H1 (cell line): Measurements from ENCODE around the gene SVIL. TPM values are rescaled to one million over a fixed set of nuclear protein-coding genes. Genes with fewer than 3 reads are reported as not detected.

Experiments
- CTCF ChIA-PET: fragments of 300-600 bp; sonication (Branson Sonifier 250); formaldehyde crosslinking; loops from one replicate; lab custom pipeline; 2021; ENCODE audit not compliant: partially characterized antibody; lab: Charles Lee
- POLR2A ChIA-PET: fragments of 300-600 bp; sonication (Branson Sonifier 250); formaldehyde crosslinking; loops from one replicate; lab custom pipeline; 2021; ENCODE audit warnings: inconsistent platforms; ENCODE audit not compliant: partially characterized antibody; lab: Charles Lee
- DNase-seq, 2 experiments: peaks; one replicate each; pipeline versions ENCODE4 v3.0.0 to v3.0.0-alpha.2; 2010 to 2022; ENCODE audit warnings: low spot score in 2 of 2, low read depth in 1 of 2, mixed read lengths in 1 of 2
- FAIRE-seq: peaks from 2 replicates; lab custom pipeline; 2011; peaks lifted over from hg19 to GRCh38; lab: Jason Lieb, UNC
- H2AFZ ChIP-seq: 2 replicates; pipeline ENCODE4 v1.8.1; 2012; ENCODE audit warnings: low read length, inconsistent platforms
- H2AK5ac ChIP-seq: 2 replicates; pipeline ENCODE4 v1.6.1; 2013; ENCODE audit warnings: low read depth, low read length
- H2BK120ac ChIP-seq: replicated peaks from 2 replicates; pipeline ENCODE3; 2013; ENCODE audit warnings: low read depth, low read length, inconsistent platforms
- H2BK12ac ChIP-seq: 2 replicates; pipeline ENCODE4 v1.6.1; 2013; ENCODE audit warnings: low read depth, low read length
- H2BK15ac ChIP-seq: 2 replicates; pipeline ENCODE4 v1.6.1; 2013; ENCODE audit warnings: low read length
- H2BK20ac ChIP-seq: 2 replicates; pipeline ENCODE4 v1.6.1; 2013; ENCODE audit warnings: low read length
- H2BK5ac ChIP-seq: 2 replicates; pipeline ENCODE4 v1.6.1; 2013; ENCODE audit warnings: low read depth, low read length
- H3K14ac ChIP-seq: 2 replicates; pipeline ENCODE4 v1.6.1; 2013; ENCODE audit warnings: inconsistent platforms; ENCODE audit not compliant: insufficient read length
- H3K18ac ChIP-seq: 2 replicates; pipeline ENCODE4 v1.6.1; 2013; ENCODE audit warnings: low read length; ENCODE audit errors: extremely low read depth
- H3K23ac ChIP-seq: 2 replicates; pipeline ENCODE4 v1.6.1; 2013; ENCODE audit warnings: inconsistent platforms; ENCODE audit not compliant: insufficient read length
- H3K23me2 ChIP-seq: 2 replicates; pipeline ENCODE4 v1.6.1; 2013; ENCODE audit warnings: low read depth, low read length
- H3K27ac ChIP-seq: 2 replicates; pipeline ENCODE4 v1.6.1; 2011; ENCODE audit warnings: low read depth, low read length, inconsistent platforms
- H3K27me3 ChIP-seq, 4 experiments: replicated peaks in 1 of 4; 1 replicate in 1 of 4; 2 replicates in 3 of 4; pipeline versions ENCODE4 v1.6.1 to v1.8.1; 2011 to 2013; ENCODE audit warnings: low read length in 3 of 4, mild to moderate bottlenecking in 3 of 4, inconsistent platforms in 2 of 4, mixed read lengths in 2 of 4, moderate library complexity in 1 of 4; ENCODE audit not compliant: control insufficient read depth in 3 of 4, insufficient read depth in 3 of 4; ENCODE audit errors: extremely low read depth in 1 of 4
- H3K36me3 ChIP-seq, 4 experiments: 2 replicates each; pipeline versions ENCODE4 v1.6.1 to v1.8.1; 2011 to 2013; ENCODE audit warnings: mild to moderate bottlenecking in 4 of 4, low read length in 3 of 4, moderate library complexity in 2 of 4, control low read depth in 1 of 4, inconsistent platforms in 1 of 4; ENCODE audit not compliant: insufficient read depth in 4 of 4, control insufficient read depth in 2 of 4
- H3K4ac ChIP-seq: replicated peaks from 2 replicates; pipeline ENCODE3; 2013; ENCODE audit warnings: low read length, low read depth, mixed read lengths, inconsistent platforms; ENCODE audit not compliant: insufficient read length
- H3K4me1 ChIP-seq, 4 experiments: replicated peaks in 1 of 4; 1 replicate in 1 of 4; 2 replicates in 3 of 4; pipeline versions ENCODE4 v1.6.1 to v1.8.1; 2011 to 2013; ENCODE audit warnings: low read length in 3 of 4, inconsistent platforms in 2 of 4, mixed read lengths in 1 of 4; ENCODE audit not compliant: insufficient read depth in 4 of 4, control insufficient read depth in 3 of 4
- H3K4me2 ChIP-seq, 2 experiments: 2 replicates each; pipeline versions ENCODE4 v1.6.1 to v1.8.1; 2011 to 2013; ENCODE audit warnings: low read depth in 2 of 2, low read length in 2 of 2, control low read depth in 1 of 2, inconsistent platforms in 1 of 2, mild to moderate bottlenecking in 1 of 2; ENCODE audit not compliant: insufficient read depth in 1 of 2
- H3K4me3 ChIP-seq, 4 experiments: fragments of 200-600, 300-600 bp in 1 of 4; sonication (generic), shearing (Covaris generic), sonication (Bioruptor Twin) in 1 of 4; 2 replicates each; pipeline versions ENCODE4 v1.5.1 to v1.8.1; 2011 to 2016; ENCODE audit warnings: low read length in 4 of 4, low read depth in 3 of 4, control low read depth in 2 of 4, inconsistent platforms in 2 of 4, mild to moderate bottlenecking in 2 of 4, mixed read lengths in 1 of 4, moderate library complexity in 1 of 4; ENCODE audit not compliant: insufficient read depth in 2 of 4; ENCODE audit errors: extremely low read depth in 1 of 4
- H3K56ac ChIP-seq: replicated peaks from 2 replicates; pipeline ENCODE3; 2013; ENCODE audit warnings: low read depth, mild to moderate bottlenecking, mixed read lengths, low read length, inconsistent platforms; ENCODE audit not compliant: insufficient read length
- H3K79me1 ChIP-seq: 2 replicates; pipeline ENCODE4 v1.6.1; 2013; ENCODE audit warnings: low read depth, low read length, control low read depth
- H3K79me2 ChIP-seq, 2 experiments: 2 replicates each; pipeline versions ENCODE4 v1.6.1 to v1.8.1; 2012 to 2013; ENCODE audit warnings: low read length in 2 of 2, mild to moderate bottlenecking in 2 of 2, inconsistent platforms in 1 of 2; ENCODE audit not compliant: insufficient read depth in 2 of 2, control insufficient read depth in 1 of 2
- H3K9ac ChIP-seq, 4 experiments: replicated peaks in 1 of 4; 1 replicate in 1 of 4; 2 replicates in 3 of 4; pipeline versions ENCODE4 v1.6.1 to v1.8.1; 2011 to 2013; ENCODE audit warnings: low read depth in 3 of 4, low read length in 3 of 4, control low read depth in 2 of 4, mild to moderate bottlenecking in 2 of 4, moderate library complexity in 2 of 4, inconsistent platforms in 1 of 4; ENCODE audit errors: extremely low read depth in 1 of 4
- H3K9me3 ChIP-seq, 2 experiments: 2 replicates each; pipeline versions ENCODE4 v1.6.1 to v1.8.1; 2012 to 2013; ENCODE audit warnings: mild to moderate bottlenecking in 2 of 2, moderate library complexity in 2 of 2, control low read depth in 1 of 2, inconsistent platforms in 1 of 2, low read depth in 1 of 2, low read length in 1 of 2, mixed read lengths in 1 of 2; ENCODE audit not compliant: insufficient read depth in 2 of 2
- H4K20me1 ChIP-seq, 2 experiments: replicated peaks in 1 of 2; 2 replicates each; pipeline versions ENCODE3 to v1.8.1; 2011 to 2013; ENCODE audit warnings: inconsistent platforms in 2 of 2, low read length in 2 of 2, mild to moderate bottlenecking in 1 of 2; ENCODE audit not compliant: insufficient read depth in 2 of 2, control insufficient read depth in 1 of 2
- H4K5ac ChIP-seq: 2 replicates; pipeline ENCODE4 v1.6.1; 2013; ENCODE audit warnings: low read length, low read depth, mixed read lengths, inconsistent platforms; ENCODE audit not compliant: insufficient read length
- H4K8ac ChIP-seq: 2 replicates; pipeline ENCODE4 v1.8.0; 2013; ENCODE audit warnings: mild to moderate bottlenecking, moderate library complexity, low read length, inconsistent platforms; ENCODE audit not compliant: insufficient read depth; ENCODE audit errors: extremely low read depth
- H4K91ac ChIP-seq: replicated peaks from 2 replicates; pipeline ENCODE3; 2013; ENCODE audit warnings: low read length, mixed read lengths, inconsistent platforms; ENCODE audit not compliant: insufficient read length
- BACH1 ChIP-seq: IDR thresholded peaks from 2 replicates; pipeline ENCODE4 v1.6.1; 2012; ENCODE audit warnings: low read length, improper control_type of control experiment
- CEBPB ChIP-seq: IDR thresholded peaks from 2 replicates; pipeline ENCODE4 v1.6.1; 2012; ENCODE audit warnings: low read depth, low read length
- CTCF ChIP-seq, 3 experiments: IDR thresholded peaks; 1 replicate in 2 of 3; 2 replicates in 1 of 3; pipeline versions ENCODE4 v1.5.1 to v1.6.1; 2011; ENCODE audit warnings: low read length in 3 of 3, mild to moderate bottlenecking in 3 of 3, inconsistent platforms in 2 of 3, low read depth in 1 of 3, moderate library complexity in 1 of 3; ENCODE audit not compliant: insufficient read depth in 1 of 3; ENCODE audit errors: control extremely low read depth in 1 of 3
- HDAC6 ChIP-seq: IDR thresholded peaks from one replicate; pipeline ENCODE4 v1.7.1; 2012; ENCODE audit warnings: low read depth, mild to moderate bottlenecking, inconsistent platforms, low read length, moderate library complexity
- PHF8 ChIP-seq: fragments of 200-600 bp; sonication (generic); conservative IDR thresholded peaks from 2 replicates; pipeline ENCODE4 v1.7.1; 2012; ENCODE audit warnings: low read depth, mild to moderate bottlenecking, inconsistent platforms, low read length, moderate library complexity
- POU5F1 ChIP-seq: IDR thresholded peaks from 2 replicates; pipeline ENCODE4 v1.6.1; 2011; ENCODE audit warnings: low read depth, mild to moderate bottlenecking, low read length, moderate library complexity
- SIRT6 ChIP-seq: IDR thresholded peaks from one replicate; pipeline ENCODE4 v1.7.1; 2012; ENCODE audit warnings: low read length, inconsistent platforms
- SP4 ChIP-seq: IDR thresholded peaks from 2 replicates; pipeline ENCODE4 v1.6.1; 2012; ENCODE audit warnings: low read length, inconsistent platforms
- TEAD4 ChIP-seq: IDR thresholded peaks from 2 replicates; pipeline ENCODE4 v1.6.1; 2012; ENCODE audit warnings: low read depth, low read length, inconsistent platforms, mixed read lengths
- USF2 ChIP-seq: IDR thresholded peaks from 2 replicates; pipeline ENCODE4 v1.6.1; 2011; ENCODE audit warnings: low read length, improper control_type of control experiment
- WGBS, 2 experiments: shearing (Covaris generic) in 1 of 2; methylation state at CpG; one replicate each; pipeline versions ENCODE4 v1.1.6 to v1.1.7; 2013 to 2015; ENCODE audit warnings: low lambda C conversion rate in 2 of 2, mixed read lengths in 2 of 2, inconsistent platforms in 1 of 2, low coverage in 1 of 2, missing lambda C conversion rate in 1 of 2; ENCODE audit not compliant: insufficient replicate concordance in 2 of 2, insufficient coverage in 1 of 2, insufficient read length in 1 of 2; ENCODE audit errors: extremely low coverage in 1 of 2, missing lambda C conversion rate in 1 of 2; 5-methylcytosine and 5-hydroxymethylcytosine counted together
- polyA plus RNA-seq, 7 experiments: library from polyadenylated mRNA; depleted of rRNA in 3 of 7; stranded (reverse) in 5 of 7; unstranded in 2 of 7; fragments of >200 nt in 5 of 7; fragments of 200-250 nt in 2 of 7; gene quantifications; 1 replicate in 5 of 7; 2 replicates in 1 of 7; 4 replicates in 1 of 7; pipeline versions ENCODE4 v1.2.1 to v1.2.3, GENCODE V29; 2011 to 2013; ENCODE audit warnings: missing spikeins in 2 of 7, mixed read lengths in 2 of 7
- total RNA-seq: library from RNA; stranded (reverse); fragmentation: NEBNext Ultra II Directional; extraction: Animal tissue kit (Norgen Biotek cat#: 25700); gene quantifications from 2 replicates; pipeline ENCODE4 v1.2.1, GENCODE V29; 2021

SVIL gene
- total and polyA plus RNA-seq, 2 of the 8 experiments (the other 6 are each of a cell fraction or from before 2014, with no cell fraction given) = 4.7 to 15.4 TPM

- WGBS, 2 experiments = 88% methylated on average over 20 of the region's 20 CpGs; no CpG with 5 or more reads in 1 of the 2 experiments
- ChIA-PET CTCF (interaction anchor here (0.6 to 3.9 kb wide), 7 partner anchors 9 to 1044 kb away, joined by 3 to 34 read pairs (median 3); no protein-coding TSS in a partner anchor), POLR2A (no interaction called here)
- Histone ChIP-seq H2BK120ac (no peak overlapping the region), H3K9ac (no peak overlapping the region; a peak in 1 of 7 replicates), H4K8ac (no peak overlapping the region), H4K91ac (no peak overlapping the region), H3K23me2 (no peaks in the 10 kb centered on the region), H3K79me2 (no peaks in the 10 kb centered on the region), H3K36me3 (peaks cover 0 to 22% (median 5%) of the 10 kb centered on the region in 4 experiments; a peak in 5 of 8 replicates), H2BK12ac (no peak overlapping the region), H4K20me1 (peaks cover 0 to 3% of the 10 kb centered on the region in 2 experiments), H2BK15ac (no peak overlapping the region), H2AK5ac (no peak overlapping the region), H3K27ac (no peak overlapping the region), H4K5ac (no peak overlapping the region), H3K4me2 (no peak overlapping the region), H3K56ac (no peak overlapping the region), H2AFZ (no peak overlapping the region), H2BK20ac (no peak overlapping the region), H3K18ac (no peak overlapping the region), H3K14ac (no peak overlapping the region), H3K4me1 (no peaks in the 10 kb centered on the region), H3K4ac (no peak overlapping the region), H2BK5ac (no peak overlapping the region), H3K27me3 (no peaks in the 10 kb centered on the region), H3K79me1 (no peaks in the 10 kb centered on the region), H3K9me3 (no peaks in the 10 kb centered on the region), H3K4me3 (no peak overlapping the region), H3K23ac (no peak overlapping the region)
- DNase-seq (no peak), FAIRE-seq (no peak)
- TF ChIP-seq POU5F1 (no peak), CEBPB (no peak), TEAD4 (no peak), BACH1 (no peak), PHF8 (no peak), HDAC6 (no peak), USF2 (no peak), SP4 (no peak), CTCF (IDR thresholded peaks at IDR 0.05; ENCODE audit: control extremely low read depth in 1 of 3, insufficient read depth in 1 of 3, low read depth in 1 of 3, low read length in 3 of 3) (no peak), SIRT6 (no peak)
Observed at GRCh38 chr10:29522061-29522855, 112.5 kb downstream of the SVIL start.
